Kidney (tissue), 14 donors: ENCODE data around the gene TTC31. TPM values are rescaled to one million over a fixed set of nuclear protein-coding genes. Genes with fewer than 3 reads are reported as not detected.

Experiments used
- DNase-seq, 5 donors: peaks; one replicate each; pipeline ENCODE4 v3.0.0-alpha.2; 2013 to 2020
- FAIRE-seq: peaks from 2 replicates; lab custom pipeline; 2012; peaks lifted over from hg19 to GRCh38; lab: Jason Lieb, UNC
- H3K27ac ChIP-seq, 2 donors: one replicate each; pipeline ENCODE4 v1.7.0; 2013; ENCODE audit warnings: low read depth in 2 of 2, low read length in 2 of 2, inconsistent platforms in 1 of 2
- H3K27me3 ChIP-seq: one replicate; pipeline ENCODE4 v1.7.1; 2013; ENCODE audit warnings: low read length, inconsistent platforms; ENCODE audit not compliant: control insufficient read depth, insufficient read depth
- H3K36me3 ChIP-seq, 3 donors: one replicate each; pipeline versions ENCODE4 v1.7.0 to v1.7.1; 2013; ENCODE audit warnings: low read length in 3 of 3, control low read depth in 1 of 3, inconsistent platforms in 1 of 3; ENCODE audit not compliant: insufficient read depth in 3 of 3, control insufficient read depth in 2 of 3
- H3K4me1 ChIP-seq, 3 donors: one replicate each; pipeline versions ENCODE4 v1.7.0 to v1.7.1; 2013; ENCODE audit warnings: low read length in 3 of 3, inconsistent platforms in 1 of 3, low read depth in 1 of 3; ENCODE audit not compliant: control insufficient read depth in 2 of 3, insufficient read depth in 2 of 3
- H3K4me3 ChIP-seq, 3 donors: one replicate each; pipeline versions ENCODE4 v1.7.0 to v1.8.1; 2013; ENCODE audit warnings: low read length in 3 of 3, control low read depth in 1 of 3, inconsistent platforms in 1 of 3
- H3K9ac ChIP-seq, 3 donors: one replicate each; pipeline versions ENCODE4 v1.7.0 to v1.7.1; 2013; ENCODE audit warnings: low read length in 3 of 3, control low read depth in 1 of 3, inconsistent platforms in 1 of 3
- H3K9me3 ChIP-seq, 3 donors: one replicate each; pipeline versions ENCODE4 v1.7.0 to v1.7.1; 2013; ENCODE audit warnings: low read length in 3 of 3, control low read depth in 1 of 3, inconsistent platforms in 1 of 3; ENCODE audit not compliant: control insufficient read depth in 2 of 3, insufficient read depth in 1 of 3
- CTCF ChIP-seq: IDR thresholded peaks from 3 replicates; pipeline ENCODE4 v1.5.1; 2012; ENCODE audit warnings: mild to moderate bottlenecking, moderate library complexity, borderline replicate concordance; ENCODE audit not compliant: insufficient read depth; ENCODE audit errors: extremely low read depth
- intact Hi-C: fragments of 100-400 bp; cut with DNase I; formaldehyde crosslinking; loops from one replicate; pipeline ENCODE4 v1.11.1; 2022
- polyA plus RNA-seq: library from polyadenylated mRNA; stranded (reverse); fragments of 350-450 nt; fragmentation: Illumina TruSeq; extraction: RNeasy Lipid Tissue Mini Kit (QIAGEN cat#74804); gene quantifications from one replicate; pipeline ENCODE4 v1.2.3, GENCODE V29; 2014; ENCODE audit warnings: low read depth, low replicate concordance; ENCODE audit not compliant: insufficient read depth
- total RNA-seq: library from RNA; stranded (reverse); fragmentation: NEBNext Ultra II Directional; extraction: Animal tissue kit (Norgen Biotek cat#: 25700); gene quantifications from one replicate; pipeline ENCODE4 v1.2.1, GENCODE V29; 2021
- donor health status: control.
- donor health status: control.
- donor health status: control.
- donor health status: control.
- donor health status: control.
- donor health status: DM: yes; HTN: yes; CAD: no.
- donor health status: Normal renal cell carcinoma (clear cell type).

Gene TTC31
- total and polyA plus RNA-seq, 2 donors from 2014 or later = 11.5 to 29.1 TPM

- H3K9me3 ChIP-seq = no peaks in the 10 kb centered on the region
- no peaks in the 10 kb centered on the region for H3K27me3 ChIP-seq
- no peak for TF ChIP-seq CTCF
- H3K9ac ChIP-seq = no peak overlapping the region
- peaks cover 4 to 16% (median 7%) of the 10 kb centered on the region in 3 donors for H3K4me1 ChIP-seq
- peaks cover 0 to 30% (median 15%) of the 10 kb centered on the region in 3 donors for H3K36me3 ChIP-seq
- no peak overlapping the region for H3K27ac ChIP-seq
- FAIRE-seq = no peak
- no peak overlapping the region for H3K4me3 ChIP-seq
- no peak for DNase-seq
- intact Hi-C loops = no loop called here
These were observed 44.9 kb downstream of the TTC31 start for GRCh38 chr2:74527741-74528140.

GRCh38 chr2:74528600-74529356 lies 45.9 kb downstream of the TTC31 start:
- Histone ChIP-seq H3K36me3 (peaks cover 0 to 32% (median 19%) of the 10 kb centered on the region in 3 donors), H3K4me1 (peaks cover 4 to 16% (median 7%) of the 10 kb centered on the region in 3 donors), H3K9ac (peak overlapping the region; percentile 71 to 84 (median 83)), H3K27ac (peak overlapping the region; percentile 30 to 79), H3K9me3 (no peaks in the 10 kb centered on the region), H3K4me3 (peak overlapping the region; percentile 87 to 96 (median 91)), H3K27me3 (no peaks in the 10 kb centered on the region)
- DNase-seq (peak in 3 of 5 donors; percentile 14 to 74 (median 73)), FAIRE-seq (no peak)
- intact Hi-C loops = no loop called here
- no peak for TF ChIP-seq CTCF

GRCh38 chr2:74529357-74530238 lies 46.7 kb downstream of the TTC31 start, which contains the start of the genes AUP1 and HTRA2:
TSS of gene AUP1 (minus strand) at chr2:74529706. CDS start at chr2:74529629, 77 bp downstream.
TSS of gene HTRA2 (plus strand) at chr2:74529933. CDS start at chr2:74530007, 74 bp downstream.
- Histone ChIP-seq H3K27me3 (no peaks in the 10 kb centered on the region), H3K27ac (peak within 1 kb of the TSS; percentile 69 to 79), H3K36me3 (peaks cover 0 to 32% (median 19%) of the 10 kb centered on the region in 3 donors), H3K9ac (peak within 1 kb of the TSS; percentile 71 to 84 (median 83)), H3K9me3 (no peaks in the 10 kb centered on the region), H3K4me1 (peaks cover 4 to 16% (median 7%) of the 10 kb centered on the region in 3 donors), H3K4me3 (peak within 1 kb of the TSS; percentile 87 to 96 (median 91))
- DNase-seq (peak; percentile 99 to 100 (median 99)), FAIRE-seq (no peak)
- peak; percentile 1 for TF ChIP-seq CTCF
- intact Hi-C loops = no loop called here
